Measurements from ENCODE around the gene BFSP1. TPM values are rescaled to one million over a fixed set of nuclear protein-coding genes. Genes with fewer than 3 reads are reported as not detected.

The BFSP1 gene
- total RNA-seq, 1 donor from 2014 or later = not detected

GRCh38 chr20:17511401-17511800 is 19.8 kb downstream of the BFSP1 start:
- Histone ChIP-seq H3K4me3 (no peak overlapping the region), H3K27me3 (no peaks in the 10 kb centered on the region), H3K9me3 (no peaks in the 10 kb centered on the region), H3K27ac (no peak overlapping the region), H3K36me3 (no peaks in the 10 kb centered on the region), H3K4me1 (no peaks in the 10 kb centered on the region)
- TF ChIP-seq, protein P1, sequence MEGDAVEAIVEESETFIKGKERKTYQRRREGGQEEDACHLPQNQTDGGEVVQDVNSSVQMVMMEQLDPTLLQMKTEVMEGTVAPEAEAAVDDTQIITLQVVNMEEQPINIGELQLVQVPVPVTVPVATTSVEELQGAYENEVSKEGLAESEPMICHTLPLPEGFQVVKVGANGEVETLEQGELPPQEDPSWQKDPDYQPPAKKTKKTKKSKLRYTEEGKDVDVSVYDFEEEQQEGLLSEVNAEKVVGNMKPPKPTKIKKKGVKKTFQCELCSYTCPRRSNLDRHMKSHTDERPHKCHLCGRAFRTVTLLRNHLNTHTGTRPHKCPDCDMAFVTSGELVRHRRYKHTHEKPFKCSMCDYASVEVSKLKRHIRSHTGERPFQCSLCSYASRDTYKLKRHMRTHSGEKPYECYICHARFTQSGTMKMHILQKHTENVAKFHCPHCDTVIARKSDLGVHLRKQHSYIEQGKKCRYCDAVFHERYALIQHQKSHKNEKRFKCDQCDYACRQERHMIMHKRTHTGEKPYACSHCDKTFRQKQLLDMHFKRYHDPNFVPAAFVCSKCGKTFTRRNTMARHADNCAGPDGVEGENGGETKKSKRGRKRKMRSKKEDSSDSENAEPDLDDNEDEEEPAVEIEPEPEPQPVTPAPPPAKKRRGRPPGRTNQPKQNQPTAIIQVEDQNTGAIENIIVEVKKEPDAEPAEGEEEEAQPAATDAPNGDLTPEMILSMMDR (IDR thresholded peaks at IDR 0.05) = no peak
- intact Hi-C loops (cut with DNase I) = no loop called here
- no peak for DNase-seq (ENCODE audit: low spot score in 2 of 2)

DNA sequence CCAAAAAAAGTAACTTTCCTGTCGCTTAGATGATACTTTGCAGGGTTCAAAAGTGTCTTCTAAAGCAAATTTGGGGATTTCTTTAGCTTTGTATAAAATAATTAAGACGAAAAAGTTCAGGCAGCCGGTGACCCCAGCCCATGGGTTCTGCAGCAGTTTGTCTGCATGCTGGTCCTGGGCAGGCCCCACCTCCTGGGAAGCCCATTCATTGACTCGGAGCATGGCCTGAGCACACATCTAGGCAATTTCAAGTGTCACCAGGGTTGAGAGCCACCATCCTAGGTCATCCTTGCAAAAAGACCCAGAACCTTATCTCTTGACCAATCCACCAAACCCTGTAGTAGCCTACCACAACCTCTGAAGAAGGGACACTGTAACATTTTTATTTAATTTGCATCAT is 20.6 kb downstream of the BFSP1 start:
- Histone ChIP-seq H3K36me3 (no peaks in the 10 kb centered on the region), H3K4me3 (no peak overlapping the region), H3K9me3 (no peaks in the 10 kb centered on the region), H3K4me1 (peaks cover 0 to 1% of the 10 kb centered on the region in 2 donors), H3K27ac (no peak overlapping the region), H3K27me3 (no peaks in the 10 kb centered on the region)
- TF ChIP-seq, protein P1 (IDR thresholded peaks at IDR 0.05) = no peak
- intact Hi-C loops (cut with DNase I) = no loop called here
- no peak for DNase-seq (ENCODE audit: low spot score in 2 of 2)

DNA sequence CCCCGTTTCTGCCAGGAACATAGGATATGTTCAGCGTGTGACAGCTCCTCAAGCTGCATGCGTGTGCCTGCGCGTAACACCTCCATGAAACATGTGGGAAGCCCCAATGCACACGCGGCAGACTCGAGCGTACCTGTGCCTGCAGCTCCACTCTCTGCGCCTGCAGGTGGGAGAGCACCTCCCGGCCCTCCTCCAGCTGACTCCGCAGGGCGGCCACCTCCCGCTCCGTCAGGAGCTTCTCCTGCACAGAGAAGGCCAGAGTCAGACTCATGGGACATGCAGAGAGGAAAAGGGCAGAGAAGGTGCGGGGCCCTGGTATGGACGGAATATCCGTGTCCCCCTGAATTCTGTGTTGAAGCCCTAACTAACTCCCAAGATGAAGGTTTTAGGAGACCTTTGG is 22.4 kb downstream of the BFSP1 start:
- H3K27me3 ChIP-seq = no peaks in the 10 kb centered on the region
- H3K9me3 ChIP-seq = no peaks in the 10 kb centered on the region
- TF ChIP-seq, protein P1 (IDR thresholded peaks at IDR 0.05) = no peak
- no peak overlapping the region for H3K27ac ChIP-seq
- DNase-seq (ENCODE audit: low spot score in 2 of 2) = no peak
- no peak overlapping the region for H3K4me3 ChIP-seq
- H3K4me1 ChIP-seq = peaks cover 0 to 6% of the 10 kb centered on the region in 2 donors
- H3K36me3 ChIP-seq = no peaks in the 10 kb centered on the region
- intact Hi-C loops (cut with DNase I) = loop anchor here (5.0 kb wide), 1 partner anchor 174 kb away; the partner anchor contains the start of gene RRBP1

GRCh38 chr20:17507531-17507930 is 23.6 kb downstream of the BFSP1 start:
- H3K36me3 ChIP-seq = no peaks in the 10 kb centered on the region
- no peak overlapping the region for H3K27ac ChIP-seq
- intact Hi-C loops (cut with DNase I) = loop anchor here (5.0 kb wide), 1 partner anchor 175 kb away; the partner anchor contains the start of gene RRBP1
- H3K27me3 ChIP-seq = no peaks in the 10 kb centered on the region
- H3K4me3 ChIP-seq = no peak overlapping the region
- H3K9me3 ChIP-seq = no peaks in the 10 kb centered on the region
- no peak for DNase-seq (ENCODE audit: low spot score in 2 of 2)
- TF ChIP-seq, protein P1 (IDR thresholded peaks at IDR 0.05) = no peak
- peaks cover 0 to 6% of the 10 kb centered on the region in 2 donors for H3K4me1 ChIP-seq

GRCh38 chr20:17507032-17507431 is 24.1 kb downstream of the BFSP1 start:
- no peaks in the 10 kb centered on the region for H3K27me3 ChIP-seq
- DNase-seq (ENCODE audit: low spot score in 2 of 2) = no peak
- TF ChIP-seq, protein P1 (IDR thresholded peaks at IDR 0.05) = no peak
- intact Hi-C loops (cut with DNase I) = loop anchor here (5.0 kb wide), 1 partner anchor 175 kb away; the partner anchor contains the start of gene RRBP1
- no peaks in the 10 kb centered on the region for H3K36me3 ChIP-seq
- peaks cover 0 to 6% of the 10 kb centered on the region in 2 donors for H3K4me1 ChIP-seq
- no peak overlapping the region for H3K27ac ChIP-seq
- H3K4me3 ChIP-seq = no peak overlapping the region
- H3K9me3 ChIP-seq = no peaks in the 10 kb centered on the region
